ENCODE measurements around the gene MAP2K2. TPM values are rescaled to one million over a fixed set of nuclear protein-coding genes. Genes with fewer than 3 reads are reported as not detected.

The MAP2K2 gene
- total RNA-seq, 1 experiment from 2014 or later: 177 TPM

DNA sequence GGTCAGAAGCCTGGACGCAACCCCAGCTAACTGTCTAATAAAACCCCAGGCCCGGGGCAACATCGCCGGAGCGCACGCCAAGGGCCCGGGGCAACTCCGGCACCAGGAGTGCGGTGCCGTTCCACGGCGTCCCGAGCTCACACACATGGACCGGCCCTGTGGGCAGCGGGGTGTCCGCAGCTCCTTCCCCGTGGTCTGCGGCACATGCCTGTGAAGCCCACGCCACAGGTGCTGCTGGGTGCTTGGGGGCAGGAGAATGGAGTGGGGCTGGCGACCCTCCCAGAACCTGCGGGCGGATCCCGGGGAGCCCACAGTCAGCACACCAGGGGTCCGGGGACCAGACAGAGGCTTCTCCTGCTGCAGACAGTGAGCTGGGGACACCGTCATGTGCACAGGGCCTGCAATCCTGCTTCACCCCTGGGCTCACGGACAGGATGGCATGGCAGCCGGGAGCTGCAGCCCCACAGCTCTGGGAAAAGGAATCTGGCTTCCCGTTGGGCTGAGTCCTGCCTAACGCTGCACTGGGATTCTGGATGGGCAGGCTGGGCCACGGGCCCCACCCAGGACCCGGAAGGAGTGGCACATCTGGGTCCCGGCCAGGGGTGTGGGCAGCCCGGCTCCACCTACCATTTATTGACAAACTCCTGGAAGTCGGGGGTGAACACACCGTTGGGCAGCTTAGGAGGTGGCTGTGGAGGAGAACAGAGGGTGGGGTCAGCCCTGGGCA is 29.0 kb downstream of the MAP2K2 start:
- H3K9me3 Mint-ChIP-seq: no peaks in the 10 kb centered on the region
- ChIA-PET CTCF (interaction anchor here (0.6 kb wide), 1 partner anchor 109 kb away, joined by 6 read pairs; no protein-coding TSS in a partner anchor), POLR2A (no interaction called here)
- H3K27ac Mint-ChIP-seq: no peak overlapping the region
- no peaks in the 10 kb centered on the region for H3K27me3 Mint-ChIP-seq (ENCODE audit: low read depth)
- no peak overlapping the region for H3K4me3 Mint-ChIP-seq
- no peaks in the 10 kb centered on the region for H3K4me1 Mint-ChIP-seq
- DNase-seq (ENCODE audit: low spot score) (no peak), ATAC-seq (no peak)
- peaks cover 18% of the 10 kb centered on the region for H3K36me3 Mint-ChIP-seq
- TF ChIP-seq, protein P1, sequence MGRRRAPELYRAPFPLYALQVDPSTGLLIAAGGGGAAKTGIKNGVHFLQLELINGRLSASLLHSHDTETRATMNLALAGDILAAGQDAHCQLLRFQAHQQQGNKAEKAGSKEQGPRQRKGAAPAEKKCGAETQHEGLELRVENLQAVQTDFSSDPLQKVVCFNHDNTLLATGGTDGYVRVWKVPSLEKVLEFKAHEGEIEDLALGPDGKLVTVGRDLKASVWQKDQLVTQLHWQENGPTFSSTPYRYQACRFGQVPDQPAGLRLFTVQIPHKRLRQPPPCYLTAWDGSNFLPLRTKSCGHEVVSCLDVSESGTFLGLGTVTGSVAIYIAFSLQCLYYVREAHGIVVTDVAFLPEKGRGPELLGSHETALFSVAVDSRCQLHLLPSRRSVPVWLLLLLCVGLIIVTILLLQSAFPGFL (CRISPR knock-in tag; IDR thresholded peaks at IDR 0.05; ENCODE audit: borderline replicate concordance): no peak
- no peak for TF ChIP-seq ZNF423 (CRISPR knock-in tag; IDR thresholded peaks at IDR 0.05)
- no peak for TF ChIP-seq ATF2 (CRISPR knock-in tag; IDR thresholded peaks at IDR 0.05; ENCODE audit: borderline replicate concordance, low read depth)
- no peak for TF ChIP-seq NR3C1 (CRISPR knock-in tag; conservative IDR thresholded peaks at IDR 0.05; ENCODE audit: low read depth)
- no peak for TF ChIP-seq ELF4 (CRISPR knock-in tag; IDR thresholded peaks at IDR 0.05; ENCODE audit: low read depth)
- TF ChIP-seq TP53 (CRISPR knock-in tag; IDR thresholded peaks at IDR 0.05): no peak
- no peak for TF ChIP-seq ESRRA (CRISPR knock-in tag; IDR thresholded peaks at IDR 0.05; ENCODE audit: borderline replicate concordance)
- TF ChIP-seq, protein P2, sequence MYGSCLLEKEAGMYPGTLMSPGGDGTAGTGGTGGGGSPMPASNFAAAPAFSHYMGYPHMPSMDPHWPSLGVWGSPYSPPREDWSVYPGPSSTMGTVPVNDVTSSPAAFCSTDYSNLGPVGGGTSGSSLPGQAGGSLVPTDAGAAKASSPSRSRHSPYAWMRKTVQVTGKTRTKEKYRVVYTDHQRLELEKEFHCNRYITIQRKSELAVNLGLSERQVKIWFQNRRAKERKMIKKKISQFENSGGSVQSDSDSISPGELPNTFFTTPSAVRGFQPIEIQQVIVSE (CRISPR knock-in tag; IDR thresholded peaks at IDR 0.05; ENCODE audit: borderline replicate concordance): no peak
- TF ChIP-seq TEAD4 (CRISPR knock-in tag; IDR thresholded peaks at IDR 0.05): no peak
- TF ChIP-seq, protein P3, sequence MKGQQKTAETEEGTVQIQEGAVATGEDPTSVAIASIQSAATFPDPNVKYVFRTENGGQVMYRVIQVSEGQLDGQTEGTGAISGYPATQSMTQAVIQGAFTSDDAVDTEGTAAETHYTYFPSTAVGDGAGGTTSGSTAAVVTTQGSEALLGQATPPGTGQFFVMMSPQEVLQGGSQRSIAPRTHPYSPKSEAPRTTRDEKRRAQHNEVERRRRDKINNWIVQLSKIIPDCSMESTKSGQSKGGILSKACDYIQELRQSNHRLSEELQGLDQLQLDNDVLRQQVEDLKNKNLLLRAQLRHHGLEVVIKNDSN (CRISPR knock-in tag; IDR thresholded peaks at IDR 0.05): no peak
- TF ChIP-seq, protein P4, sequence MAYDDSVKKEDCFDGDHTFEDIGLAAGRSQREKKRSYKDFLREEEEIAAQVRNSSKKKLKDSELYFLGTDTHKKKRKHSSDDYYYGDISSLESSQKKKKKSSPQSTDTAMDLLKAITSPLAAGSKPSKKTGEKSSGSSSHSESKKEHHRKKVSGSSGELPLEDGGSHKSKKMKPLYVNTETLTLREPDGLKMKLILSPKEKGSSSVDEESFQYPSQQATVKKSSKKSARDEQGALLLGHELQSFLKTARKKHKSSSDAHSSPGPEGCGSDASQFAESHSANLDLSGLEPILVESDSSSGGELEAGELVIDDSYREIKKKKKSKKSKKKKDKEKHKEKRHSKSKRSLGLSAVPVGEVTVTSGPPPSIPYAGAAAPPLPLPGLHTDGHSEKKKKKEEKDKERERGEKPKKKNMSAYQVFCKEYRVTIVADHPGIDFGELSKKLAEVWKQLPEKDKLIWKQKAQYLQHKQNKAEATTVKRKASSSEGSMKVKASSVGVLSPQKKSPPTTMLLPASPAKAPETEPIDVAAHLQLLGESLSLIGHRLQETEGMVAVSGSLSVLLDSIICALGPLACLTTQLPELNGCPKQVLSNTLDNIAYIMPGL (CRISPR knock-in tag; IDR thresholded peaks at IDR 0.05): no peak
- TF ChIP-seq, protein P5, sequence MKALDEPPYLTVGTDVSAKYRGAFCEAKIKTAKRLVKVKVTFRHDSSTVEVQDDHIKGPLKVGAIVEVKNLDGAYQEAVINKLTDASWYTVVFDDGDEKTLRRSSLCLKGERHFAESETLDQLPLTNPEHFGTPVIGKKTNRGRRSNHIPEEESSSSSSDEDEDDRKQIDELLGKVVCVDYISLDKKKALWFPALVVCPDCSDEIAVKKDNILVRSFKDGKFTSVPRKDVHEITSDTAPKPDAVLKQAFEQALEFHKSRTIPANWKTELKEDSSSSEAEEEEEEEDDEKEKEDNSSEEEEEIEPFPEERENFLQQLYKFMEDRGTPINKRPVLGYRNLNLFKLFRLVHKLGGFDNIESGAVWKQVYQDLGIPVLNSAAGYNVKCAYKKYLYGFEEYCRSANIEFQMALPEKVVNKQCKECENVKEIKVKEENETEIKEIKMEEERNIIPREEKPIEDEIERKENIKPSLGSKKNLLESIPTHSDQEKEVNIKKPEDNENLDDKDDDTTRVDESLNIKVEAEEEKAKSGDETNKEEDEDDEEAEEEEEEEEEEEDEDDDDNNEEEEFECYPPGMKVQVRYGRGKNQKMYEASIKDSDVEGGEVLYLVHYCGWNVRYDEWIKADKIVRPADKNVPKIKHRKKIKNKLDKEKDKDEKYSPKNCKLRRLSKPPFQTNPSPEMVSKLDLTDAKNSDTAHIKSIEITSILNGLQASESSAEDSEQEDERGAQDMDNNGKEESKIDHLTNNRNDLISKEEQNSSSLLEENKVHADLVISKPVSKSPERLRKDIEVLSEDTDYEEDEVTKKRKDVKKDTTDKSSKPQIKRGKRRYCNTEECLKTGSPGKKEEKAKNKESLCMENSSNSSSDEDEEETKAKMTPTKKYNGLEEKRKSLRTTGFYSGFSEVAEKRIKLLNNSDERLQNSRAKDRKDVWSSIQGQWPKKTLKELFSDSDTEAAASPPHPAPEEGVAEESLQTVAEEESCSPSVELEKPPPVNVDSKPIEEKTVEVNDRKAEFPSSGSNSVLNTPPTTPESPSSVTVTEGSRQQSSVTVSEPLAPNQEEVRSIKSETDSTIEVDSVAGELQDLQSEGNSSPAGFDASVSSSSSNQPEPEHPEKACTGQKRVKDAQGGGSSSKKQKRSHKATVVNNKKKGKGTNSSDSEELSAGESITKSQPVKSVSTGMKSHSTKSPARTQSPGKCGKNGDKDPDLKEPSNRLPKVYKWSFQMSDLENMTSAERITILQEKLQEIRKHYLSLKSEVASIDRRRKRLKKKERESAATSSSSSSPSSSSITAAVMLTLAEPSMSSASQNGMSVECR (CRISPR knock-in tag; IDR thresholded peaks at IDR 0.05; ENCODE audit: borderline replicate concordance): no peak
- TF ChIP-seq, protein P6, sequence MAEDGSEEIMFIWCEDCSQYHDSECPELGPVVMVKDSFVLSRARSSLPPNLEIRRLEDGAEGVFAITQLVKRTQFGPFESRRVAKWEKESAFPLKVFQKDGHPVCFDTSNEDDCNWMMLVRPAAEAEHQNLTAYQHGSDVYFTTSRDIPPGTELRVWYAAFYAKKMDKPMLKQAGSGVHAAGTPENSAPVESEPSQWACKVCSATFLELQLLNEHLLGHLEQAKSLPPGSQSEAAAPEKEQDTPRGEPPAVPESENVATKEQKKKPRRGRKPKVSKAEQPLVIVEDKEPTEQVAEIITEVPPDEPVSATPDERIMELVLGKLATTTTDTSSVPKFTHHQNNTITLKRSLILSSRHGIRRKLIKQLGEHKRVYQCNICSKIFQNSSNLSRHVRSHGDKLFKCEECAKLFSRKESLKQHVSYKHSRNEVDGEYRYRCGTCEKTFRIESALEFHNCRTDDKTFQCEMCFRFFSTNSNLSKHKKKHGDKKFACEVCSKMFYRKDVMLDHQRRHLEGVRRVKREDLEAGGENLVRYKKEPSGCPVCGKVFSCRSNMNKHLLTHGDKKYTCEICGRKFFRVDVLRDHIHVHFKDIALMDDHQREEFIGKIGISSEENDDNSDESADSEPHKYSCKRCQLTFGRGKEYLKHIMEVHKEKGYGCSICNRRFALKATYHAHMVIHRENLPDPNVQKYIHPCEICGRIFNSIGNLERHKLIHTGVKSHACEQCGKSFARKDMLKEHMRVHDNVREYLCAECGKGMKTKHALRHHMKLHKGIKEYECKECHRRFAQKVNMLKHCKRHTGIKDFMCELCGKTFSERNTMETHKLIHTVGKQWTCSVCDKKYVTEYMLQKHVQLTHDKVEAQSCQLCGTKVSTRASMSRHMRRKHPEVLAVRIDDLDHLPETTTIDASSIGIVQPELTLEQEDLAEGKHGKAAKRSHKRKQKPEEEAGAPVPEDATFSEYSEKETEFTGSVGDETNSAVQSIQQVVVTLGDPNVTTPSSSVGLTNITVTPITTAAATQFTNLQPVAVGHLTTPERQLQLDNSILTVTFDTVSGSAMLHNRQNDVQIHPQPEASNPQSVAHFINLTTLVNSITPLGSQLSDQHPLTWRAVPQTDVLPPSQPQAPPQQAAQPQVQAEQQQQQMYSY (CRISPR knock-in tag; IDR thresholded peaks at IDR 0.05): no peak
- TF ChIP-seq NFATC4 (CRISPR knock-in tag; IDR thresholded peaks at IDR 0.05): no peak
- TF ChIP-seq, protein P7, sequence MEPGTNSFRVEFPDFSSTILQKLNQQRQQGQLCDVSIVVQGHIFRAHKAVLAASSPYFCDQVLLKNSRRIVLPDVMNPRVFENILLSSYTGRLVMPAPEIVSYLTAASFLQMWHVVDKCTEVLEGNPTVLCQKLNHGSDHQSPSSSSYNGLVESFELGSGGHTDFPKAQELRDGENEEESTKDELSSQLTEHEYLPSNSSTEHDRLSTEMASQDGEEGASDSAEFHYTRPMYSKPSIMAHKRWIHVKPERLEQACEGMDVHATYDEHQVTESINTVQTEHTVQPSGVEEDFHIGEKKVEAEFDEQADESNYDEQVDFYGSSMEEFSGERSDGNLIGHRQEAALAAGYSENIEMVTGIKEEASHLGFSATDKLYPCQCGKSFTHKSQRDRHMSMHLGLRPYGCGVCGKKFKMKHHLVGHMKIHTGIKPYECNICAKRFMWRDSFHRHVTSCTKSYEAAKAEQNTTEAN (CRISPR knock-in tag; IDR thresholded peaks at IDR 0.05): no peak
- no peak for TF ChIP-seq CREB1 (CRISPR knock-in tag; IDR thresholded peaks at IDR 0.05)
- no peak for TF ChIP-seq ETV6 (CRISPR knock-in tag; IDR thresholded peaks at IDR 0.05)
- no peak for TF ChIP-seq TCF7 (CRISPR knock-in tag; IDR thresholded peaks at IDR 0.05; ENCODE audit: low read depth)
